Forelimb muscle (tissue), 1 donor: ENCODE measurements around the gene PIP5K1A. TPM values are rescaled to one million over a fixed set of nuclear protein-coding genes. Genes with fewer than 3 reads are reported as not detected.
"Not testable (repeated sequence)": the region's sequence is repeated elsewhere in the genome, so short reads cannot be mapped to it uniquely, and the experiment has no call there.

ENCODE experiments used
- DNase-seq: peaks from one replicate; pipeline ENCODE4 v3.0.0-alpha.2; 2013; ENCODE audit warnings: low read depth
- polyA plus RNA-seq: library from polyadenylated mRNA; unstranded; fragments of 120-200 nt; gene quantifications from one replicate; pipeline ENCODE4 v1.2.1, GENCODE V29; 2013; ENCODE audit not compliant: insufficient read length

The PIP5K1A gene, protein sequence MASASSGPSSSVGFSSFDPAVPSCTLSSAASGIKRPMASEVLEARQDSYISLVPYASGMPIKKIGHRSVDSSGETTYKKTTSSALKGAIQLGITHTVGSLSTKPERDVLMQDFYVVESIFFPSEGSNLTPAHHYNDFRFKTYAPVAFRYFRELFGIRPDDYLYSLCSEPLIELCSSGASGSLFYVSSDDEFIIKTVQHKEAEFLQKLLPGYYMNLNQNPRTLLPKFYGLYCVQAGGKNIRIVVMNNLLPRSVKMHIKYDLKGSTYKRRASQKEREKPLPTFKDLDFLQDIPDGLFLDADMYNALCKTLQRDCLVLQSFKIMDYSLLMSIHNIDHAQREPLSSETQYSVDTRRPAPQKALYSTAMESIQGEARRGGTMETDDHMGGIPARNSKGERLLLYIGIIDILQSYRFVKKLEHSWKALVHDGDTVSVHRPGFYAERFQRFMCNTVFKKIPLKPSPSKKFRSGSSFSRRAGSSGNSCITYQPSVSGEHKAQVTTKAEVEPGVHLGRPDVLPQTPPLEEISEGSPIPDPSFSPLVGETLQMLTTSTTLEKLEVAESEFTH
- polyA plus RNA-seq: 36.6 TPM

DNA sequence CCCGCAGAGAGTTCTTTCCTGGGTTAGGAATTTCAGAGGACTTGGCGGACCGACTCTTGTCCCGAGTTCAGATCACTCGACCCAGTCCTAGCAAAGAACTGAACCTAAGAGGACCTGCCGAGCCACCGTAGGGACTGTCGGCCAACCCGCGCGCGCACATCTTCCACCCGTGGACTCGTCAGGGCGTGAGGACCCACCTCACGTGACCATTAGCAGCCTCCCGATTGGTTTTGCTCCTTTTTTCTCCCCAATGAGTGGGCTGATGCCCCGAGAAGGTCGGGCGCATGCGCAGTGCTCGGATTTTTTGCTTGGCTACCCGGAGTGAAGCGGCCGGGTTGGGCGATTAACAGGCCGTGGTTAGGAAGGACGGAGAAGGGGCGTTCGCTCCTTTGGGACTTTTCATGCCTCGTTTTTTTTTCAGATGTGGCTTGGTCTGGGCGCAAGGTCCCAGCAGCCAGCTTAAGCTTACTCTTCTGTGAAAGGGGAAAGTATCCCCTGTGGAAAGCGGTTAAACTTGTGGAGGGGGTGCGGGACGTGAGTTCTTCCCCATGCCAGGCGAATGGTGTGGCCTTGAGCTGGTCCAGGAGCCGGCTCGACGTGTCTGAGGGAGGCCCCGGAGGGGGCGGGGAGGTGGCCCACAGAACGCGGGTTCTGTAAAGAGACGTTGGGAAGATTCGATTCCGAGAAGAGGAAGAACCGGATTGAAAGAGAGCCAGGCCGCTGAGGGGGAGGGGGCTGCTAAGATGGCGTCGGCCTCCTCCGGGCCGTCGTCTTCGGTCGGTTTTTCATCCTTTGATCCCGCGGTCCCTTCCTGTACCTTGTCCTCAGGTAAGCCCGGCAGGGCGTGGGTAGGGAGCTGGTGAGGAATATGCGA is at the start of gene PIP5K1A:
Gene PIP5K1A (plus strand): TSS at position 299 of the 874 bp plus-strand sequence. CDS start 445 bp downstream, at position 744.
- peak; percentile 98 for DNase-seq

DNA sequence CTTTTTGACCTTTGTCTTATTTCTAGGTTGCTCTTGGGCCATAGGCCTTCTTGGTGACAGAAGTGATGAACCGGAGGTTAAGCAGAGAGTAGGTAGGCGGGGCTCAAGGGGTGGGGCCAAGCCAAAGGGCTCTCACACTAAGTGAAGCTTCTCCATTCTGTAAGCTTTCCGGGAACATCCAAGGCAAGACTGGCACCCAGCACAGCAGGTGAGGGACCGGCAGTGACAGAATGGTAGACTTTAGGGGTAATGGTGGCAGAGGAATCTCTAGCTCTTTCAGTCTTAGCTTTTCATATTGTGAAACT is 41.9 kb upstream of the PIP5K1A start, which contains the start of gene TNFAIP8L2:
Gene TNFAIP8L2 (plus strand): TSS at position 135 of the 305 bp plus-strand sequence. CDS start 2,049 bp downstream, outside the sequence.
- no peak for DNase-seq

DNA sequence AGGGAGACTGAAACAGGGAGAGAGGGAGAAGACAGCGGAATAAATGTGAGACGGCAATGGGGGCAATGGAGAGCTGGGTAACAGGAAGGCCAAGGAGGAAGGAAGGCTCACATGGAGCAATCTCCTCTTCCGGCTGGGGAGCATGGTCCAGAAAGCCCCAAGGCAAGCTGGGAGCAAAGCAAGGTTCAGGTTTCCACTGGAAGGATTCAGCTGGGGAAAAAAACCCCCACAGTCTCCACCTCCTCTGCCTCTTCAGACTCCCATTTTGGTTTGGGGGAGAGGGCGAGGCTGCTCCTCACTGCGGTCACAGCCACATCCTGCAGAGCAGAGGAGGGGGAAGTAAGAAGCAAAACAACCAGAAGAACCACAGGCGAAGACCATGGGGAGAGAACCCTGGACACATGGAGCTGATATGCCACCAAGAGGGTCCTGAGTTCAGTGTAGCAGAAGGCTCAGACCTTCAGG is 41.3 kb upstream of the PIP5K1A start:
- DNase-seq: no peak

DNA sequence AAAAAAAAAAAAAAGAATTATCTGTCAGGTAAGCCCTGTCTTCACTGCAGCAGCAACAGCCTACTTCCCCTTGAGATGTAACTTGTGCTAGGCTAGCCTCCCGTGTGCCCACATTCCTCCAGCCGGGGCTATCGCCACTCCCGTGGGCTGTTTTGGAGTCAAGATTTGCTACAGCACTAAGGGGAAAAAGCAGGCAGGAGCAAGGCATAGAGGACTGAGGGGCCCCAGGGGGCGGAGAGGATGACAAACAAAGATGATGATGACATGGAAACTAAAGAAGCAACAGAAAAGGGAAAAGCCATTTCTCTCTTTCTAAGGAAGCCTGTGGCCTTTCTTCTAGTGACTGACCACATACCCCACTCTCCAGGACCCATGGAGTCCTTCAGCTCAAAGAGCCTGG is 40.0 kb upstream of the PIP5K1A start:
- no peak for DNase-seq

DNA sequence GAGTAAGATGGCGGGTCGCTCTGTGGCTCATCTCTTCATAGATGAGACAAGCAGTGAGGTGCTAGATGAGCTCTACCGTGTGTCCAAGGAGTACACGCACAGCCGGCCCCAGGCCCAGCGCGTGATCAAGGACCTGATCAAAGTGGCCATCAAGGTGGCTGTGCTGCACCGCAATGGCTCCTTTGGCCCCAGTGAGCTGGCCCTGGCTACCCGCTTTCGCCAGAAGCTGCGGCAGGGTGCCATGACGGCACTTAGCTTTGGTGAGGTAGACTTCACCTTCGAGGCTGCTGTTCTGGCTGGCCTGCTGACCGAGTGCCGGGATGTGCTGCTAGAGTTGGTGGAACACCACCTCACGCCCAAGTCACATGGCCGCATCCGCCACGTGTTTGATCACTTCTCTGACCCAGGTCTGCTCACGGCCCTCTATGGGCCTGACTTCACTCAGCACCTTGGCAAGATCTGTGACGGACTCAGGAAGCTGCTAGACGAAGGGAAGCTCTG is 39.6 kb upstream of the PIP5K1A start:
- no peak for DNase-seq

DNA sequence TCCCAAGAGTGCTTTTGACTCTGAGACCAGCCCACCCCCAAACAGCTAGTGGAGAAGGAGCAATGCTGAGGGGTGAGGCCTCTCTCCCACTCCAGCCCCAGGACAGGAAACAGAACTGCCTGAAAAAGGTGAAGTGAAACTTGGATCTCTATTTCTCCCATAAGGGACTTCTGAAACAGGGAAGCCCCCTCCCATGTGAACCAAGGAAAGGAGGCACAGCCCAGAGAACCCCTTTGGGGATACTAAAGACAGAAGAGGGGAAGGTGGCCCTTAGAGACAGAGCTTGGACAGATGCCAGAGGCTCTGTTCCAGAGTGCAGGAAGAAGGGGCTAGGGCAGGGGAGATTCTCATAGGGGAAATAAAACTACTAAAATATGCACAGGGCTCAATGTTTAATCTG is 39.0 kb upstream of the PIP5K1A start:
- DNase-seq: no peak

DNA sequence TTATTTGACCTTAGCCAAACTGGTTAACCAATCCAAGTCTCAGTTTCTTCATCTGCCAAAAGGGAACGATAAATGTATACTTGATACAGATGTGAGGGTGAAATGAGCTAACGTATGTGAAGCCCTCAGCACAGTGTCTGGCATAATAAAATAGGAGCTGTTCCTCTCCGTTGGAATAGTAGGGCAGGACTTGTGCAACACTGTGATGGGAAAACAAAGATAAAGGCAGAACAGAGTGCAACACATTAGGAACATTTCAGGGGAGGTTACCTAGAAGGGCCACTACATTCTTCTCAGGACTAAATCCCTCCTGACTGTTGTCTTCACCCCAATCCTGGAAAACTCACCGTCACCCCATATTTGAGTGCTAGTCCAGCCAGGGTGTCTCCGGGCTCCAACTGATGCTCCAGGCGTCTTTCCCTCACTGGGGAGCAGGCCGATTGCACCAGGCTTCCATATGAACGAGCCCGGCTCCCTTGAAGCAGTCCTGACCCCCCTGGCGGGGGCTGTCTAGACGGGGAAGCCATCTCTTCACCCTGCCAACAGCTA is 33.5 kb upstream of the PIP5K1A start:
- DNase-seq: no peak

DNA sequence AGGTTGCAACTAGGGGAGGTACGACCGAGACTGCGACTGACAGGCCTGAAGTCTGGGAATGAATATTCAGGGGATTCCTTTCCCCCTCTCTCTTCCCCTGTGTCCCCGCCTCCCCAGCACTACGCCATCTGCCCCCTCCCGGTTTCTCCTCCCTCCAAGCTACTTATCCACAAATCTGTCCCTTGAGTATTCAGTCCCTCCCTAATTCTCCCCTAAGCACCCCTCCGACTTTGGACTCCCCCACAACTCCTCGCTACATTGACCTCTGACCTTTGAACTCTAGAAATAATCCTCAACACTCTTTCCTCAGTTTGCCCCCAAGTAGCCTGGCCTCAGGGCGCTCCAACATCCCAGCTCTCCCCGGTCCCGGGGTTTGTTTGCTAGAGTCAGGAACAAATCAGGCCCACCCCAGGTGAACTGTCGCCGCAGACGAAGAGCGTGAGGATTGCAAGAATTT is 33.0 kb upstream of the PIP5K1A start:
- no peak for DNase-seq

DNA sequence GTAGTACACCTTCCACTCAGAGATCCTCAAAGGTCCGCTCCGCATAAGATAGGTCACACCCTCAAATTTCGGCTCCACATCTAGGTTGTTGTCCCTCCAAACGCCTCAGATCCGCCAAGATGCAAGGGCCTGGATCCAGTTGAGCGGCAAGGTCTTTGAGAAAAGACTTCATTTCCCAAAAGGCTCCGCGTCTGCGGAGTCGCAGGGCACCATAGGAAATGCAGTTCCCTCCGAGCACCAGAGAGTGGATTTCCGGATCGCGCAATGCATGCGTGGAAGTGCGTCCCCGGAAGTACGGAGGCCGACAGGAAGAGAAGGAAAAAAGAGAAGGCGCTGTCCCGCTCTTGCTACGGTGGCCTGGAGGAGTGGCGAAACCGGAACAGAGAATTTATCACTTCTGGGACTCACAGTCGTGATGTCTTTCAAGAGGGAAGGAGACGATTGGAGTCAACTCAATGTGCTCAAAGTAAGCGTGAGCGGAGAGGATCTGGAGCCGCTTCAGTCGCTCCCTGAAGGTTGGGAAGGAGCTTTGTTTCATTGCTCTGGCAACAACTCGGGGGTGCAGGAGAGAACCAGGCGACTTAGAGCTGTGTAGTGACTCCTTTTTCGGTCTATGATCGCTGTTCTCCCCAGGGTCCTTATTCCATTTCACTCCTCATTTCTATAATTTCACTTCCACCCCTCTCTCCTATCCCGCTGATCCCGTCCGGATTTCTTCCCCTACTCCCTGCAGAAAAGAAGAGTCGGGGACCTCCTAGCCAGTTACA is 32.4 kb upstream of the PIP5K1A start, which contains the start of the genes LYSMD1 and SCNM1:
Gene LYSMD1 (minus strand): TSS at position 165 of the 767 bp plus-strand sequence. CDS start 644 bp downstream, outside the sequence.
Gene SCNM1 (plus strand): TSS at position 407 of the 767 bp plus-strand sequence. CDS start 9 bp downstream, at position 416.
- peak; percentile 98 for DNase-seq

DNA sequence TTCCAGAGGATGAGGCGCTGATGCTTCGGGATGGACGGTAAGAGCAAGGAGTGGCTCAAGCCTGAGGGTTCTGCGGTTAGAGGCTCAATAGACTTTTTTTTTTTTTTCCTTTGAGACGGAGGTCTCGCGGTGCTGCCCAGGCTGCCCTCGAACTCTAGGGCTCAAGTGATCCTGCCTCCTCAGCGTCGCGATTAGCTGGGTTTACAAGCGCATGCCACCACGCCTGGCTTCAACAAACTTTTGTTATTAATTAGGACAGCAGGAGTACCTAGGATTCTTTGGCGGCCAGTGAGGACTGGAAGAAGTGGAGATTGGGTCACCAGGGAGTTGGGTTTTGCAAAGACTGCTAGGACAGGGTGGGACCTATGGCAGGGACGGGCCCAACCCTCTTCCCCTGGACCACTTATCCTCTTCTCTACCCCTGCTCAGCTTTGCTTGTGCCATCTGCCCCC is 31.8 kb upstream of the PIP5K1A start:
- no peak for DNase-seq

DNA sequence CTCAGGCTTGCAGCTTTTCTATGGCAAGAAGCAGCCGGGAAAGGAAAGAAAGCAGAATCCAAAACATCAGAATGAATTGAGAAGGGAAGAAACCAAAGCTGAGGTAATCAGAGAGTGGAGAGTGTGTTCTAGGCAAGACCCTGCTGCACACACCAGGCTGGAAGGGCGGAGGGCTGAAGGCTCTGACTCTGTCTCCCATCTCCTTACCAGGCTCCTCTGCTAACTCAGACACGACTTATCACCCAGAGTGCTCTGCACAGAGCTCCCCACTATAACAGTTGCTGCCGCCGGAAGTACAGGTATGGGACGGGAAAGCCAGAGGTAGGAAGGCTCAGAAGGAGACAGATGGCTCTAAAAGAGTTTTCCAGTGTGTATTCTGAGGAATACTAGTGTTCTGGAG is 31.2 kb upstream of the PIP5K1A start:
- no peak for DNase-seq

DNA sequence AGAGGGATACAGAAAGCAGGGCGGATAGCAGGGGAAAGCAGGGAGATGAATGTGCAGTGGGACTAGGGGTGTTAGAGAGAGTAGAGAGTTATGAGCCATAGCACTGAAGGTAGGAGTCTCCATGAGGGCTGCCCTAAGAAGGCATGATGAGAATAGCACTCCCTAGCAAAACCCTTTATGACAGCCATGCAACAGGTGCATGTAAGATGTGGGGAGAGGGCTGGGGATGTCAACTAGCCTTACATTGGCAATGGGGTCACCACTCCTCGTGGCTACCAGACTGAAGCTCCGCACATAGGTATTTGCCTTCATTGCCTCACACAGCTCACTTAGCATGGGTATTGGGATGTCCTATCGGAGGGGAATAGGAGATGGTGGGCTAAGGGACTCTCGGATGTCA is 27.2 kb upstream of the PIP5K1A start:
- DNase-seq: no peak

DNA sequence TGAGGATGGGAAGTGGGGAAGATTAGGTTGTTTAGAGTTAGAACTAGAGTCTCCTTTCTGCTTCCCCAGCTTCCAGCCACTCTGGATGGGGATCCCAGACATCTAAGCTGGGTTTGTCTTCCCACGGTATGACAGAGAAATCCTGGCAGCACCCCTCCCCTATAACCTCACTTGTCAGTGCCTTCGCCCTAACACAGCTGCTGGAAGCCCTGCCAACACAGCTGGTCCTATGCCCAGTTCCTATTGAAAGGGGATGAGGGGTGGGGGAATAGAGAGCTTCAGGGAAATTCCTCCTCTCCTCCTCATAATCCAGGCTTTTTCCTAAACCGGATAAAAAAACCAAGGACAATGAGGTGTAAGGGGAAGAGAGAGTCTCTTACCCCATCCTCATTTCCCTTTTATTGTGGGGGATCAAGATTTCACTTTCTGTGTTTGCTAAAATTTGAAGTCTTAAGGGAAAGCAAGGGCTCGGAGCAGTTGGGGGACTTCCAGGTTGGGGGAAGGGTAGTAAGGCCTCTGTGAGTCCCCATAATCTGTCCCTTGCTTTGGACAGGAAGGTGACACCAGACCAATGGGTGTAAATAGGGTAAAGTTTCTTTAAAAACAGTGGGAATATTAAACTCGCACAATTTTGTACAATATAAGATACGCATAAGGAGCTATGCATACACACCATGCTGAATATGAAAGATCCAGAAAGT is 23.2 kb upstream of the PIP5K1A start:
- no peak for DNase-seq

DNA sequence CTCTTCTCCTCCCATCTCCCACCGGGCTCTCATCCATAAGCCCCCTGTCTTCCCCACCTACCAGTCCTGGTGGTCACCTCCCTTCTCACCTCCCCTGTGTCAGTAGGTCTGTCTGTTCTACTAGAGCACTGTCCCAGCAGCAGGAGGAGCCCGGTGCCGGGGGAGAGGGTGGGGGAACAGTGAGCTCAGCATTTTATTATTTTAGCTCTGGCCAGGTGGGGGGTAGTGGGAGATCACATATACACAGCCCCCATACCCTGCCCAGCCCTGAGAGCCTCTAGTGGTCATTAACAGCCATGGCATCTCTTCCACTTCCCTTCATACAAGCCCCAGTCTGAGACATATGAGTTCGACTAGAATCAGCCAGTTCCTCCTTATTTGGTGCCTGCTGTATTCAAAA is 22.5 kb upstream of the PIP5K1A start, which contains the start of gene TMOD4:
Gene TMOD4 (minus strand): TSS at position 119 of the 400 bp plus-strand sequence. CDS start 1,106 bp downstream, outside the sequence.
- no peak for DNase-seq

DNA sequence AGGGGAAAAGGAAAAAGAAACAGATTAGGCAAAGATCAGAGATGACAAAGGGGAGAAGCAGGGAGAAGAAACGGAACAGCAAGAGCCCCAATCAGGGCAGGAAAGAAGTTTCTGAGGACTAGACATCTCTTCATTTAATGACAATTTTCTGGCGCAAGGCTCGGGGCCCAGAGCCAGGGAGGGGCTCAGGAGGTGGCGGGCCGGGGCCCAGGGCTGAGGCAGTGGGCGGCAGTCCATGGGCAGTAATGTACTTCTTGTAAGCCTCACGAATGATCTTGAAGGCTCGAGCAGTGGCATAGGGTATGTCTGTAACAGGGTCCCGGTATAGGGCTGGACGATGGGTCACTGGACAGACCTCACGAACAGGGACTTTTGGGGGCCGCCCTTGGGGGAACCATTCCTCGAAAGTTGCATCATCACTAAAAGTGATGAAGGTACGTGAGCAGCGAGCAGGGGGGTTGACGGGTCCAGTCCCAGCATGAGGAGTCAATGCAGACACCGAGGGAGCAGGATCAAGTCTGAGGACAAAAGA is 21.8 kb upstream of the PIP5K1A start:
- no peak for DNase-seq

DNA sequence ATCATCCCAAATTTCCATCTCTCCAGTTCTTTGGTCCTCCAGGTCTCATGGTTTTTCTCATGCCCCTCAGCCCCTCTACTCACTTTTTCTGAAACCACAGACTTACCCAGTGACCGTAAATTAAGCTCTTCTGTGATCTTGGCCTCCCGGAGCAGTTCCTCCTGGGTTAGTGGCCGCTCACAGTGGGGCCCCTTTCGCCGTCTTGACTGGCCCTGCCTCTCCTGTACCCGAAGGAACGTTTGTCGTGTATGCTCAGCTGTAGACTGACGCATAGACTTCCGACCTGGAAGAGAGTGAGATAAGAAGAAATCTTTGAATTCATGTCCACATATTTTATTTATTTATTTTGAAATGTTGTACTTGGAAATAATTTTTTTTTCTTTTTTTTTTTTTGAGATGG is 14.1 kb upstream of the PIP5K1A start:
- no peak for DNase-seq

DNA sequence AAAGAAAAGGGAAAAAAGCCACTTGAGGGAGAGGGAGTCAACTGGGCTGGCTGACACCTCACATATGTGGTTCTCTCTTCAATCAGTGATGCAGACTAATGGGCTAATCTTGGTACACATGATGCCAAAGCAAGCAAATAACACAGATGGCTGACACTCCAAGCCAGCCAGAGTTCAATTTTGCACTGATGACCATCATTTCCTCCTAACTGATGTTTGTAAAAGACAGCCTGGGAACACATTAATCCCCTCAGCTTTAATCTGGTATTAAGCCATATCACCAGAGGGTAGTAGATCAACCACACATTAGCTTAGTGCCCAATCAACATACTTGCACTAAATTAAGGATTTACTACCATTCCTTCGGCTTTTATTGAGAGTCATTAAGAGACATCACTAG is 11.1 kb upstream of the PIP5K1A start:
- no peak for DNase-seq

DNA sequence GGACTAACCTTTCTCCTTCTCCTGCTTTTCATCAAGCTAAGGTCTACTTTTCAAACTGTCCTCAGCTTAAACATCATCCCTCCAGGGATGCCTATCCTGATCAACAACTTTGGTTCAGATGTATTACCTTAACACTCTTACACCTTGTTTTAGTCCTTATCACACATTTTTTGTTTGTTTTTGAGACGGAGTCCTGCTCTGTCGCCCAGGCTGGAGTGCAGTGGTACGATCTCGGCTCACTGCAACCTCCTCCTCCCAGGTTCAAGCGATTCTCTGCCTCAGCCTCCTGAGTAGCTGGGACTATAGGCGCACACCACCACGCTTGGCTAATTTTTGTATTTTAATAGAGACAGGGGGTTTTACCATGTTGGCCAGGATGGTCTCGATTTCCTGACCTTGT is 9.7 kb upstream of the PIP5K1A start:
- DNase-seq: not testable (repeated sequence)

DNA sequence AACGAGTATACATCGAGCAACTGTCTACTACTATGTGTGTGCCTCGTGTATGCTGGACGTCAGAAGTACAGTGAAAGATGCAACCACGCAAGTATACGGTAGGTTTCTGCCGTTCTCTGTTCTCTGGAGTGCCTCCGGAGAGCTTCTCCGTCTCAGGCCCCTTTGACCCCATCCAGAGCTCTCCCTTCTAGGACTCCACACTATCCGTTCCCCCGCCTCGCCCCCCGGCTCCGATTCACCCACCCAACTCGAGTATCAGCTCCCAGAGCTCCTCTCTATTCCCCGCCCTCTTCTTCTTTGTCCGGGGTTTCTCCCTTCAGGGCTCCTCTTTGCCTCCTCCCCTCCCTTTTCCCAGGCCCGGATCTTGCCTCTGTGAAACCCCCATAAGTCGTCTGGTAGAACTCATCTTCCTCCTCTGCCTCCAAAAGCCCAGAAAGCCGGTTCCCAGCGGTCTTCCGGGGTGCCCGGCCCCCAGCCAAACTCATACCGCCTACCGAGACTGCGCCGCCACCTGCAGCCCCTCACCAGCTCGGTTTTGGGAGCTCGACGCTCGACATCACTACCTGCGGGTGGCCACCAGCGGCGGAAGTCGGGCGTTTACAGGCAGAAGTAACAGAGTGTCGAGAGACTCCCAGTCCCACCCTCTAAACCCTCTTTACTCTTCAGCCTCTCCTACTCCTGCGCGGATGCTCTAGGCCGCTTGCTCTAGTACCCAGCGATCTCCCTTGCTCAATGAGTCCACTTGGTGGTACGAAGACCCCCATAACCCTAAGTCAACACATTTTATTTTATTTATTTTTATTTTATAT is 8.5 kb upstream of the PIP5K1A start, which contains the start of gene VPS72:
Gene VPS72 (minus strand): TSS at position 561 of the 809 bp plus-strand sequence. CDS start 76 bp downstream, at position 485.
- no peak for DNase-seq
